Ishikawa (cell line): Measurements from ENCODE around the gene DTX1.

ENCODE experiments used
- CEBPB ChIP-seq: IDR thresholded peaks from 2 replicates; pipeline ENCODE4 v1.6.1; 2012
- CREB1 ChIP-seq: IDR thresholded peaks from 2 replicates; pipeline ENCODE4 v1.6.1; 2012; ENCODE audit warnings: low read depth
- EGR1 ChIP-seq: IDR thresholded peaks from 2 replicates; pipeline ENCODE4 v1.6.1; 2012
- EP300 ChIP-seq: IDR thresholded peaks from 2 replicates; pipeline ENCODE4 v1.6.1; 2012; ENCODE audit warnings: borderline replicate concordance
- FOXM1 ChIP-seq: IDR thresholded peaks from 2 replicates; pipeline ENCODE4 v1.6.1; 2012; ENCODE audit warnings: low read depth, borderline replicate concordance
- NFIC ChIP-seq: IDR thresholded peaks from 2 replicates; pipeline ENCODE4 v1.6.1; 2012
- RAD21 ChIP-seq: IDR thresholded peaks from 2 replicates; pipeline ENCODE4 v1.6.1; 2012; ENCODE audit warnings: low read depth
- TAF1 ChIP-seq: IDR thresholded peaks from 2 replicates; pipeline ENCODE4 v1.6.1; 2012; ENCODE audit warnings: low read depth, mild to moderate bottlenecking
- TCF12 ChIP-seq: IDR thresholded peaks from 2 replicates; pipeline ENCODE4 v1.6.1; 2012; ENCODE audit warnings: low read depth
- TEAD4 ChIP-seq: IDR thresholded peaks from 2 replicates; pipeline ENCODE4 v1.6.1; 2012
- YY1 ChIP-seq: IDR thresholded peaks from 2 replicates; pipeline ENCODE4 v1.6.1; 2012; ENCODE audit warnings: low read depth
- ZBTB7A ChIP-seq: IDR thresholded peaks from 2 replicates; pipeline ENCODE4 v1.6.1; 2012; ENCODE audit warnings: low read depth
- TF ChIP-seq, protein P1 (sequence below): IDR thresholded peaks from 2 replicates; pipeline ENCODE4 v1.6.1; 2012
- TF ChIP-seq, protein P2 (sequence below): IDR thresholded peaks from 2 replicates; pipeline ENCODE4 v1.6.1; 2012; ENCODE audit warnings: low read depth, mild to moderate bottlenecking
- TF ChIP-seq, protein P3 (sequence below): IDR thresholded peaks from 2 replicates; pipeline ENCODE4 v1.6.1; 2012

Gene DTX1

GRCh38 chr12:113119980-113120669 lies 63.6 kb downstream of the DTX1 start:
- TF ChIP-seq TEAD4 (no peak), FOXM1 (no peak), ZBTB7A (no peak), TAF1 (no peak), NFIC (no peak), TCF12 (no peak), RAD21 (no peak), CREB1 (no peak), EGR1 (no peak), CEBPB (no peak), EP300 (no peak)
- TF ChIP-seq, protein P1, sequence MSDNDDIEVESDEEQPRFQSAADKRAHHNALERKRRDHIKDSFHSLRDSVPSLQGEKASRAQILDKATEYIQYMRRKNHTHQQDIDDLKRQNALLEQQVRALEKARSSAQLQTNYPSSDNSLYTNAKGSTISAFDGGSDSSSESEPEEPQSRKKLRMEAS, result no peak
- TF ChIP-seq, protein P2, sequence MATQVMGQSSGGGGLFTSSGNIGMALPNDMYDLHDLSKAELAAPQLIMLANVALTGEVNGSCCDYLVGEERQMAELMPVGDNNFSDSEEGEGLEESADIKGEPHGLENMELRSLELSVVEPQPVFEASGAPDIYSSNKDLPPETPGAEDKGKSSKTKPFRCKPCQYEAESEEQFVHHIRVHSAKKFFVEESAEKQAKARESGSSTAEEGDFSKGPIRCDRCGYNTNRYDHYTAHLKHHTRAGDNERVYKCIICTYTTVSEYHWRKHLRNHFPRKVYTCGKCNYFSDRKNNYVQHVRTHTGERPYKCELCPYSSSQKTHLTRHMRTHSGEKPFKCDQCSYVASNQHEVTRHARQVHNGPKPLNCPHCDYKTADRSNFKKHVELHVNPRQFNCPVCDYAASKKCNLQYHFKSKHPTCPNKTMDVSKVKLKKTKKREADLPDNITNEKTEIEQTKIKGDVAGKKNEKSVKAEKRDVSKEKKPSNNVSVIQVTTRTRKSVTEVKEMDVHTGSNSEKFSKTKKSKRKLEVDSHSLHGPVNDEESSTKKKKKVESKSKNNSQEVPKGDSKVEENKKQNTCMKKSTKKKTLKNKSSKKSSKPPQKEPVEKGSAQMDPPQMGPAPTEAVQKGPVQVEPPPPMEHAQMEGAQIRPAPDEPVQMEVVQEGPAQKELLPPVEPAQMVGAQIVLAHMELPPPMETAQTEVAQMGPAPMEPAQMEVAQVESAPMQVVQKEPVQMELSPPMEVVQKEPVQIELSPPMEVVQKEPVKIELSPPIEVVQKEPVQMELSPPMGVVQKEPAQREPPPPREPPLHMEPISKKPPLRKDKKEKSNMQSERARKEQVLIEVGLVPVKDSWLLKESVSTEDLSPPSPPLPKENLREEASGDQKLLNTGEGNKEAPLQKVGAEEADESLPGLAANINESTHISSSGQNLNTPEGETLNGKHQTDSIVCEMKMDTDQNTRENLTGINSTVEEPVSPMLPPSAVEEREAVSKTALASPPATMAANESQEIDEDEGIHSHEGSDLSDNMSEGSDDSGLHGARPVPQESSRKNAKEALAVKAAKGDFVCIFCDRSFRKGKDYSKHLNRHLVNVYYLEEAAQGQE, result no peak
- TF ChIP-seq, protein P3, sequence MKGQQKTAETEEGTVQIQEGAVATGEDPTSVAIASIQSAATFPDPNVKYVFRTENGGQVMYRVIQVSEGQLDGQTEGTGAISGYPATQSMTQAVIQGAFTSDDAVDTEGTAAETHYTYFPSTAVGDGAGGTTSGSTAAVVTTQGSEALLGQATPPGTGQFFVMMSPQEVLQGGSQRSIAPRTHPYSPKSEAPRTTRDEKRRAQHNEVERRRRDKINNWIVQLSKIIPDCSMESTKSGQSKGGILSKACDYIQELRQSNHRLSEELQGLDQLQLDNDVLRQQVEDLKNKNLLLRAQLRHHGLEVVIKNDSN, result no peak

DNA sequence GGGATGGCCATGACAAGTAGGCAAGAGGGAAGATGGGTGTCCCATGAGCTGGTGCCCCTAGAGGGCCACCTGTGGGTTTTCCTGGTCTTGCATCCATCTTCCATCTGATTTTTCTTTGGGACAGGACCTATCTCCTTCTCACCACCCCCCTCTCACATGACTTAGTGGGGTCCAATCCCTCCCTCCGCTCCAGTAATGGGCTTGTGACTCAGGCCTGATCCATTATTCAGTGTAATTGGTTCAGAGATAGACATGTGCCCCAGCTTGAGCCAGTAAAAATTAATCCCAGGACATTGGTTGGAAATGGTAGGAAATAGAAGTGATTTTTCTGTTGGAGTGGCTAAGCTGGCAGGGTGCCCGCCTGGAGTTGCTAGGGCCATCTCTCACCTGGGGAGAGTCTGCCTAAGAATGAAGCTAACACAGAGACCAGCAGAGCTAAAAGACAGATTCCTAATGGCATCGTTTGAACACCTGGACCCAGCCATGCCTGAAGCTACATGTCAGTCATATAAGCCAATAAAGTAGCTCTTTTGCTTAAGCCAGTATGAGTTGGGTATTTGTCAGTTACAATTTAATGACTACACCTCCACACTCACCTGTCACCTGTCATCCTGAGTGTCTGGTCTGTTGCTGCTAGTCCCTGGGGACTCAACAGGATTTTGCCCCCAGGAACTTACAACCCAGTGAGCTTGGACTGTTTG lies 64.3 kb downstream of the DTX1 start:
- TF ChIP-seq, protein P3, result peak; percentile 46; the same call in 1 of the 2 replicates
- TF ChIP-seq EP300 (no peak), RAD21 (no peak), NFIC (no peak), TCF12 (no peak)

GRCh38 chr12:113127791-113128199 lies 71.3 kb downstream of the DTX1 start:
- TF ChIP-seq YY1, result no peak
- no peak for TF ChIP-seq ZBTB7A
- TF ChIP-seq NFIC, result no peak
- TF ChIP-seq, protein P2, result no peak

GRCh38 chr12:113128802-113129663 lies 72.5 kb downstream of the DTX1 start:
- TF ChIP-seq TEAD4 (no peak), RAD21 (no peak), FOXM1 (no peak), ZBTB7A (no peak), TCF12 (no peak), NFIC (no peak), CEBPB (no peak), EP300 (no peak), TAF1 (no peak), CREB1 (no peak), YY1 (no peak), EGR1 (no peak)
- TF ChIP-seq, protein P1, result no peak
- TF ChIP-seq, protein P3, result no peak
- TF ChIP-seq, protein P2, result no peak
